Measurements from ENCODE around the gene EHMT1.
"Not testable (repeated sequence)": the region's sequence is repeated elsewhere in the genome, so short reads cannot be mapped to it uniquely, and the experiment has no call there.

The EHMT1 gene

DNA sequence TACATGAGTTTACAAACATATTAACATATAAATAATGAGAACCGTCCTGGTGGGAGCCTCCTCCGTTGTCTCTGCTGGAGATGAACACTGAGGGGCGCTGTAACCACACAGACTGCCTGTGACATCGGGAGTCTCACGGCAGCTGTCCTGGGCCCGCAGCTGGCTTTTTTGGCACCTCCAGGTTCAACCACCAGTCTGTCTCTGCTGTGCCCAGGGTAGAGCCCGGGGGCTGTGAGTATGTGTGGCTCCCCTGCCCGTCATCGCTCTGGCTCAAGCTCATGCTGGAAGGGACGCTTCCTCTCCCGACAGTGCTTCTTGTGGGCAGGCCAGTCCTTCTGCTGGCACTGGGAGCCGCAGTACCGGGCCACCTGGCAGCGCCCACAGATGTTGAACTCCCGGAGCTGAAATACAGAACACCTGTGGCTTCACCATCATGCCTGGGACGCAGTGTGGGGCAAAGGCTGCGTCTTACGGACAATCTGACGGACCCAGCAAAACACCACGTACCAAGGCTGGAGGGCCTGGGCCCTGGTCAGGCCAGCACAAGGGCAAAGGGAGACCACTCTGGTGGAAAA lies 36.4 kb upstream of the EHMT1 start:
- no peaks in the 10 kb centered on the region for H3K9me3 ChIP-seq
- H3K27me3 ChIP-seq (ENCODE audit: low read depth), result no peaks in the 10 kb centered on the region
- peaks cover 76% of the 10 kb centered on the region for H3K36me3 ChIP-seq (replicated peaks)
- DNase-seq (ENCODE audit: low spot score in 2 of 2), result peak in 1 of 2 experiments; percentile 56
- H3K4me1 ChIP-seq, result peaks cover 4% of the 10 kb centered on the region; the same call in 1 of the 2 replicates
- in situ Hi-C loops (cut with MboI; ENCODE audit: low sequenced_read_pairs), result no loop called here
- no peak overlapping the region for H3K4me3 ChIP-seq

DNA sequence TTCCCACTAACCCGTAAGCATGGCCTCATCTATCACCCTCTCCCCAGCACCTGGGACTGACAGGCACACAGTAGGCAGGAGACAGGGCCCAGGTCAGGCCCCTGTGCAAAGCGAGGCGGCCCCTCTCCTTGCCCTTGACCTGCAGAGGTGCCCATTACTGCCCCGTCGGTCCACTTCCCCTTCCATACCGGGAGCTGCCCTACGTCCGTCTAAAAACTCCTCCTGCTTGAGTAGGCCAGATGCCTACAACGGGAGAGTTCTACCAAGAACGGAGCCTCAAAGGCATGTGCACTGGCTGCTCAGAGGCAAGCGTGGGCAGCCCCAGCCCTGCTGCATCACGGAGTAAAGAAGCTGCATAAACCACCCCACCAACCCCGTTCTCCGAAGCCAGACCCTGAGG lies 35.5 kb upstream of the EHMT1 start:
- Histone ChIP-seq H3K36me3 (replicated peaks) (peaks cover 83% of the 10 kb centered on the region), H3K27me3 (ENCODE audit: low read depth) (no peaks in the 10 kb centered on the region), H3K9me3 (no peaks in the 10 kb centered on the region), H3K4me3 (no peak overlapping the region), H3K4me1 (no peaks in the 10 kb centered on the region)
- in situ Hi-C loops (cut with MboI; ENCODE audit: low sequenced_read_pairs), result no loop called here
- DNase-seq (ENCODE audit: low spot score in 2 of 2), result no peak

DNA sequence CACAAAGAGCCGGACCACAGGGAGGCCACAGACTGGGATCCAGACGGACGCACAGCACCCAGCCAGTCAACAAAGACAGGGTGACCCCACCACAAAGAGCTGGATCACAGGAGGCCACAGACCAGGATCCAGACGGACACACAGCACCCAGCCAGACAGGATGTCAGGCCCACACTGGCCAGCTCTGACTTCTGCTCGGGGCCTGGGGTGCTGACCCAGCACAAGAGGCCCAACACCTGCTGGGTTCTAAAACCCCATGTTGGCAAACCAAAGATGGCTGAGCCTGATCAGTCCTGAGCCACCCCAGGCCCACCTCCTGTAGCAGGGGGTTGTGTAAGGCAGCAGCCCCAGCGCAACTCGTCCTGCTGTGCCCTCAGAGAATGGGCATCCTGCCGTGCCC lies 34.8 kb upstream of the EHMT1 start:
- peaks cover 86% of the 10 kb centered on the region for H3K36me3 ChIP-seq (replicated peaks)
- in situ Hi-C loops (cut with MboI; ENCODE audit: low sequenced_read_pairs), result no loop called here
- DNase-seq (ENCODE audit: low spot score in 2 of 2), result no peak

GRCh38 chr9:137586854-137587253 lies 32.0 kb upstream of the EHMT1 start:
- in situ Hi-C loops (cut with MboI; ENCODE audit: low sequenced_read_pairs), result no loop called here
- DNase-seq (ENCODE audit: low spot score in 2 of 2), result no peak
- no peak overlapping the region for H3K4me3 ChIP-seq
- H3K36me3 ChIP-seq (replicated peaks), result peaks cover 69% of the 10 kb centered on the region
- peaks cover 6% of the 10 kb centered on the region; the same call in 1 of the 2 replicates for H3K4me1 ChIP-seq
- H3K9me3 ChIP-seq, result no peaks in the 10 kb centered on the region
- no peaks in the 10 kb centered on the region for H3K27me3 ChIP-seq (ENCODE audit: low read depth)

More for the DNA sequence above, 34.8 kb upstream of the EHMT1 start:
- Histone ChIP-seq H3K4me1 (peaks cover 2% of the 10 kb centered on the region; the same call in 1 of the 2 replicates), H3K4me3 (no peak overlapping the region), H3K27me3 (ENCODE audit: low read depth) (no peaks in the 10 kb centered on the region), H3K9me3 (no peaks in the 10 kb centered on the region)

DNA sequence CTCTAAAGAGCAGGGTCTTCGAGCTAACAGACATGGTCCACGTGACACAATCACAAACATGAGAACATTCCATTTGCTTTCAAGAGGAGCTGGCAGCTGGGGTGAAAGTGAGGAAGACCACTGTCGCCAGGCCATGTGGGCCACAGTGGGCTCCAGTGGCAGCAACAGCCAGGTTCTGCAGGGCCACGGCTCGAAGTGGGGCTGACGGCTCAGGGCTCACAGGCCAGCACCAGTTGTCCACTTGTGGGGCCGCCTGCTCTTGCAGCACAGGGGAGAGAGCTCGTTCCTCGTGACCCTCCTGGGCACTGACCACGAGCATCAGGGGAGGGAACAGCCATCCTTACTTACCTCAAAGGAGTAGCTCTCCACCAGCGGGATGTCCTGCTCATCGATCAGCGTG lies 30.5 kb upstream of the EHMT1 start:
- in situ Hi-C loops (cut with MboI; ENCODE audit: low sequenced_read_pairs), result no loop called here

DNA sequence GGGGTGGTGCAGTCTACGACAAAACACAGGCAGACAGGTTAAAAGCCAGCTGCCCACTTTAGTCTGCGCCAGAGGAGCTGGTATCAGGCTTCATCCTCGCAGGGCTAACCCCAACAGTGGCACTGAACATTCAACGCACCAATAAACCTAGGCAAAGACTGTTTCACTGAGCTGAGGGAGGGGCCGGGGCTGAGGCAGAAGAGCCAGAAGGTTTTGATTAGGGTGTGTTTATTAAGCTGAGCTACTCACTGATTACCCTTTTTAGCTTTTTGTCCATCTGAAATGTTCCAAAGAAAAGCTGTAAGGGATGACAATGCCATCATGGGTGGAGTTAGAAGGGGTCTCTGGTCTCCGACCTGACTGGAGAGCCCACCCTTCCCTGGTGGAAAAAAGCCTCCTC lies 29.9 kb upstream of the EHMT1 start:
- Histone ChIP-seq H3K9me3 (no peaks in the 10 kb centered on the region), H3K4me3 (peak overlapping the region; percentile 58), H3K36me3 (replicated peaks) (peaks cover 49% of the 10 kb centered on the region), H3K4me1 (peaks cover 16% of the 10 kb centered on the region), H3K27me3 (ENCODE audit: low read depth) (no peaks in the 10 kb centered on the region)
- DNase-seq (ENCODE audit: low spot score in 2 of 2), result no peak
- in situ Hi-C loops (cut with MboI; ENCODE audit: low sequenced_read_pairs), result no loop called here

More for the DNA sequence above, 30.5 kb upstream of the EHMT1 start:
- Histone ChIP-seq H3K9me3 (no peaks in the 10 kb centered on the region), H3K4me1 (peaks cover 11% of the 10 kb centered on the region), H3K4me3 (peak overlapping the region; percentile 2), H3K27me3 (ENCODE audit: low read depth) (no peaks in the 10 kb centered on the region), H3K36me3 (replicated peaks) (peaks cover 55% of the 10 kb centered on the region)
- no peak for DNase-seq (ENCODE audit: low spot score in 2 of 2)

DNA sequence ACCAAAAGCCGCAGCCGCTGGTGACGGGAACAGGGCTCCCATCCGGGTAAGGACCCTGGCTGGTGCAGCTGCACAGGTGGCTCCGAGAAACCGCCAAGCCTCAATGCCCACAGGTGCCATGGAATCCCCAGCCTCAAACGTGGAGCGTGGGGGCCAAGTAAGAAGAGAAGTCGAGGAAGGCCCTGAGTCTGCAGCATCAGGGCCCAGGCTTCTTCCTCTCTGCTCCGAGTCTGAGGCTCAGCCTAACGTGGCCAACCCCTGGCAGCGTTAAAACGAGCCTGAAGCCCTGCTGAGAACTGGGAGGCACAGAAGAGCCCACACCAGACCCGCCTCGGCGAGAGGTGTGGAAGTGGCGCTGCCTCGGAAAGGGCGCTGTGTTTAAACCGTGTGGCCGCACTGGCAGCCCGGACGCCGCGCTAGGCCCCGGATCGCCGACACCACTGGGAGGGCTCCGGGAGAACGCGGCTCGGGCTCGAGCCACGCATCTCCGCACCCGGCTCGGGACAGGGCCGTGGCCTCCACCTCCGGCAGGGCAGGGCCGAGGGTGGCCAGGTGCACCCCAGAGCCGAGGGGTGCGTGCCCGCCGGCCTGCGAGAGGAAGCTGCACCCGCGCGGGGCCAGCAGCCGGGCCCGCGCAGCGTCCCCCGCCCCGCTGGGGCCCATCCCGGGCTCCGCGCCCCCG lies 29.2 kb upstream of the EHMT1 start:
- DNase-seq (ENCODE audit: low spot score in 2 of 2), result no peak
- H3K9me3 ChIP-seq, result no peaks in the 10 kb centered on the region
- H3K27me3 ChIP-seq (ENCODE audit: low read depth), result no peaks in the 10 kb centered on the region
- peak overlapping the region; percentile 58 for H3K4me3 ChIP-seq
- in situ Hi-C loops (cut with MboI; ENCODE audit: low sequenced_read_pairs), result no loop called here
- H3K36me3 ChIP-seq (replicated peaks), result peaks cover 42% of the 10 kb centered on the region
- peaks cover 16% of the 10 kb centered on the region for H3K4me1 ChIP-seq

- peak overlapping the region; percentile 58 for H3K4me3 ChIP-seq
- no peaks in the 10 kb centered on the region for H3K27me3 ChIP-seq (ENCODE audit: low read depth)
- peaks cover 37% of the 10 kb centered on the region for H3K36me3 ChIP-seq (replicated peaks)
- in situ Hi-C loops (cut with MboI; ENCODE audit: low sequenced_read_pairs), result no loop called here
- DNase-seq (ENCODE audit: low spot score in 2 of 2), result no peak
- peaks cover 16% of the 10 kb centered on the region for H3K4me1 ChIP-seq
- no peaks in the 10 kb centered on the region for H3K9me3 ChIP-seq
Measured at GRCh38 chr9:137590123-137590468, 28.7 kb upstream of the EHMT1 start.

DNA sequence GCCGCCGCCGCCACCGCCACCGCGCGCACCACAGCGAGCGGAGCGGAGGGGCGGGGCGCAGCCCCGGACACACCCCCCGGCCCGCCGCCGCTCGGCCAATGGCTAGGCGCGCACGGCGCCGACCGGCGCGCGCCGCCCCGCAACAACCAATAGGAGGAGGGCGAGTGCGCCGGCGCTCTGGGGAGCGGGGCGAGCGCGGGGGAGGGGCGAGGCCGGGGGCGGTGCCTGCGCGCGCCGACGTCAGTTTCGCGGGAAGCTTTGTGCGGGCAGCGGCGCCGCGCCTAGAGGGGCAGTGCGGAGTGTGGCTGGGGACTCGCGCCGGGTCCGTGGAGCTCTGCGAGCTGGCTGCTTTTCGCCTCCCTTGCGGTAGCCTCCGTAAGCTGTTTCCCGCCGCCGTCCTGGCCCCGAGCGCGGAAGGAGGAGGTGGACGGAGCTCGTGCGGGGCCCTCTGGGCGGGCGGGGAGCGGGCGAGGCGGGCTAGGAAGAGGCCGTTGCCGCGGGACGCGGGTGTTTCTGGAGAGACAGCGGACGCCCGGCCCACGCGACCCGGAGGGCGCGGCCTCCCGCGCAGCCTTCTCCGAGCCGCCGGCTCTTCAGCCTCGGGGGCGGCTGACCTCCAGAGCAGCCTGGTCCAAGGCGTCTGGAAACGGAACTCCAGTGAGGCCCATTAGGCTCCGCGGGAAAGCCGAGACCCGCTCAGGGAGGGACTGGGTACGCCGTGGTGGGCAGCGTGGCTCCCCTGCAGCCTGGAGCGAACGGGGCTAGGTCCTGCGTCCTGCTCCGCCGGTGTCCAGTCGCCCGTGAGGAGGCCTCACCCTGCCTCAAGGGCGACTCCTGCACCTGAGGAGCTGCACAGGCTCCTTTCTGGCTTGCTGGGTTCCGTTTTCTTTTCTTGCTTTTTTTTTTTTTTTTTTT lies 28.1 kb upstream of the EHMT1 start, which contains the start of gene ZMYND19:
TSS of gene ZMYND19 (minus strand) at position 44 of the 915 bp plus-strand sequence. CDS start 249 bp downstream, outside the sequence.
- Histone ChIP-seq H3K4me3 (peak within 1 kb of the TSS; percentile 82), H3K4me1 (peaks cover 16% of the 10 kb centered on the region), H3K9me3 (no peaks in the 10 kb centered on the region), H3K27me3 (ENCODE audit: low read depth) (no peaks in the 10 kb centered on the region), H3K36me3 (replicated peaks) (peaks cover 31% of the 10 kb centered on the region)
- DNase-seq (ENCODE audit: low spot score in 2 of 2), result peak; percentile 83 to 90
- in situ Hi-C loops (cut with MboI; ENCODE audit: low sequenced_read_pairs), result no loop called here

GRCh38 chr9:137592767-137593166 lies 26.0 kb upstream of the EHMT1 start:
- Histone ChIP-seq H3K9me3 (no peaks in the 10 kb centered on the region), H3K27me3 (ENCODE audit: low read depth) (no peaks in the 10 kb centered on the region), H3K36me3 (replicated peaks) (peaks cover 13% of the 10 kb centered on the region), H3K4me3 (no peak overlapping the region), H3K4me1 (peaks cover 16% of the 10 kb centered on the region)
- in situ Hi-C loops (cut with MboI; ENCODE audit: low sequenced_read_pairs), result no loop called here
- no peak for DNase-seq (ENCODE audit: low spot score in 2 of 2)

GRCh38 chr9:137593176-137593575 lies 25.6 kb upstream of the EHMT1 start:
- Histone ChIP-seq H3K4me1 (peaks cover 16% of the 10 kb centered on the region), H3K4me3 (no peak overlapping the region), H3K27me3 (ENCODE audit: low read depth) (no peaks in the 10 kb centered on the region), H3K9me3 (no peaks in the 10 kb centered on the region), H3K36me3 (replicated peaks) (peaks cover 9% of the 10 kb centered on the region)
- in situ Hi-C loops (cut with MboI; ENCODE audit: low sequenced_read_pairs), result no loop called here
- no peak for DNase-seq (ENCODE audit: low spot score in 2 of 2)

- DNase-seq (ENCODE audit: low spot score in 2 of 2); H3K36me3 ChIP-seq (replicated peaks); H3K9me3 ChIP-seq; in situ Hi-C loops (cut with MboI; ENCODE audit: low sequenced_read_pairs); H3K27me3 ChIP-seq (ENCODE audit: low read depth); H3K4me3 ChIP-seq: not testable (repeated sequence)
- H3K4me1 ChIP-seq, result peaks cover 10% of the 10 kb centered on the region
Measured at GRCh38 chr9:137596577-137596976, 22.2 kb upstream of the EHMT1 start.

- Histone ChIP-seq H3K9me3 (no peaks in the 10 kb centered on the region), H3K4me1 (no peaks in the 10 kb centered on the region; the same call in 1 of the 2 replicates), H3K4me3 (no peak overlapping the region), H3K27me3 (ENCODE audit: low read depth) (no peaks in the 10 kb centered on the region), H3K36me3 (replicated peaks) (no peaks in the 10 kb centered on the region)
- DNase-seq (ENCODE audit: low spot score in 2 of 2), result no peak
- in situ Hi-C loops (cut with MboI; ENCODE audit: low sequenced_read_pairs), result no loop called here
Measured at GRCh38 chr9:137598943-137599342, 19.9 kb upstream of the EHMT1 start.

GRCh38 chr9:137602661-137603060 lies 16.1 kb upstream of the EHMT1 start:
- no peak for DNase-seq (ENCODE audit: low spot score in 2 of 2)
- Histone ChIP-seq H3K4me1 (peaks cover 10% of the 10 kb centered on the region), H3K36me3 (replicated peaks) (no peaks in the 10 kb centered on the region), H3K4me3 (no peak overlapping the region), H3K27me3 (ENCODE audit: low read depth) (no peaks in the 10 kb centered on the region), H3K9me3 (no peaks in the 10 kb centered on the region)
- in situ Hi-C loops (cut with MboI; ENCODE audit: low sequenced_read_pairs), result no loop called here
